Adrenal gland (tissue), 12 donors: ENCODE measurements around the gene NPRL2. TPM values are rescaled to one million over a fixed set of nuclear protein-coding genes. Genes with fewer than 3 reads are reported as not detected.

Source experiments
- DNase-seq, 7 donors: peaks; one replicate each; pipeline ENCODE4 v3.0.0-alpha.2; 2019 to 2020
- H3K27ac ChIP-seq, 5 donors: fragments of 200-600 bp; sonication (generic) in 4 of 5; 1 replicate in 3 of 5; 2 replicates in 2 of 5; pipeline versions ENCODE4 v1.5.1 to v1.8.0; 2016 to 2020; ENCODE audit warnings: mild to moderate bottlenecking in 1 of 5
- H3K27me3 ChIP-seq: fragments of 200-600 bp; 2 replicates; pipeline ENCODE4 v1.8.0; 2021
- H3K36me3 ChIP-seq, 2 donors: fragments of 200-600 bp; replicated peaks in 1 of 2; 1 replicate in 1 of 2; 2 replicates in 1 of 2; pipeline versions ENCODE4 v1.5.1 to v1.8.0; 2018 to 2022
- H3K4me1 ChIP-seq, 2 donors: fragments of 200-600 bp; replicated peaks in 1 of 2; 1 replicate in 1 of 2; 2 replicates in 1 of 2; pipeline versions ENCODE4 v1.5.1 to v1.8.0; 2018 to 2021
- H3K4me3 ChIP-seq, 4 donors: fragments of 200-600 bp; sonication (generic) in 3 of 4; one replicate each; pipeline ENCODE4 v1.5.1; 2016 to 2018
- H3K9me3 ChIP-seq, 3 donors: fragments of 200-600 bp; sonication (generic) in 1 of 3; replicated peaks in 1 of 3; 1 replicate in 2 of 3; 2 replicates in 1 of 3; pipeline versions ENCODE4 v1.5.1 to v1.8.0; 2016 to 2021
- CTCF ChIP-seq, 6 experiments: fragments of 450-650 bp in 4 of 6; fragments of 200-600 bp in 2 of 6; sonication (generic) in 1 of 6; IDR thresholded peaks; 1 replicate in 5 of 6; 2 replicates in 1 of 6; pipeline versions ENCODE4 v1.5.1 to v1.8.0; 2016 to 2021; ENCODE audit warnings: antibody characterized with exemption in 6 of 6, mild to moderate bottlenecking in 2 of 6, moderate library complexity in 1 of 6
- POLR2A ChIP-seq, 2 donors: fragments of 450-650 bp; IDR thresholded peaks; one replicate each; pipeline ENCODE4 v1.6.1; 2017; ENCODE audit warnings: antibody characterized with exemption in 2 of 2, mild to moderate bottlenecking in 2 of 2, moderate library complexity in 1 of 2
- WGBS, 4 donors: extraction: QIAGEN DNeasy Blood & Tissue Kit in 2 of 4; methylation state at CpG; one replicate each; pipeline versions ENCODE4 v1.1.5 to v1.1.7; 2013 to 2017; 5-methylcytosine and 5-hydroxymethylcytosine counted together
- intact Hi-C, 2 donors: fragments of 100-400 bp; cut with DNase I; formaldehyde crosslinking; loops; one replicate each; pipeline versions ENCODE4 v1.14.1 to v1.15.0; 2022 to 2023
- polyA plus RNA-seq, 3 donors: library from polyadenylated mRNA; stranded (reverse); fragments of 200-250 nt in 2 of 3; fragments of 350-450 nt in 1 of 3; fragmentation: Illumina TruSeq in 1 of 3; extraction: RNeasy Lipid Tissue Mini Kit (QIAGEN cat#74804) in 1 of 3; gene quantifications; one replicate each; pipeline ENCODE4 v1.2.3, GENCODE V29; 2013 to 2014
- total RNA-seq, 9 donors: library from RNA; depleted of rRNA in 4 of 9; stranded (reverse); fragments of >200 nt in 4 of 9; fragments of 120-200 nt in 1 of 9; fragmentation: NEBNext Ultra II Directional in 1 of 9; extraction: Animal tissue kit (Norgen Biotek cat#: 25700) in 1 of 9; gene quantifications; one replicate each; pipeline versions ENCODE4 v1.1.0 to v1.2.4, GENCODE V29; 2013 to 2023
- donor health status: healthy with polysubstance abuse.
- donor health status: Bipolar disorder and iron deficiency.
- donor health status: DM: yes; HTN: yes; CAD: no.
- donor health status: DM: no; HTN: no; CAD: no.
- donor health status: DM: no; HTN: no; CAD: no.
- donor health status: DM: yes; HTN: yes; CAD: no.

Gene NPRL2
- total and polyA plus RNA-seq, 12 donors = 16.9 to 57.9 (median 26.3) TPM

DNA sequence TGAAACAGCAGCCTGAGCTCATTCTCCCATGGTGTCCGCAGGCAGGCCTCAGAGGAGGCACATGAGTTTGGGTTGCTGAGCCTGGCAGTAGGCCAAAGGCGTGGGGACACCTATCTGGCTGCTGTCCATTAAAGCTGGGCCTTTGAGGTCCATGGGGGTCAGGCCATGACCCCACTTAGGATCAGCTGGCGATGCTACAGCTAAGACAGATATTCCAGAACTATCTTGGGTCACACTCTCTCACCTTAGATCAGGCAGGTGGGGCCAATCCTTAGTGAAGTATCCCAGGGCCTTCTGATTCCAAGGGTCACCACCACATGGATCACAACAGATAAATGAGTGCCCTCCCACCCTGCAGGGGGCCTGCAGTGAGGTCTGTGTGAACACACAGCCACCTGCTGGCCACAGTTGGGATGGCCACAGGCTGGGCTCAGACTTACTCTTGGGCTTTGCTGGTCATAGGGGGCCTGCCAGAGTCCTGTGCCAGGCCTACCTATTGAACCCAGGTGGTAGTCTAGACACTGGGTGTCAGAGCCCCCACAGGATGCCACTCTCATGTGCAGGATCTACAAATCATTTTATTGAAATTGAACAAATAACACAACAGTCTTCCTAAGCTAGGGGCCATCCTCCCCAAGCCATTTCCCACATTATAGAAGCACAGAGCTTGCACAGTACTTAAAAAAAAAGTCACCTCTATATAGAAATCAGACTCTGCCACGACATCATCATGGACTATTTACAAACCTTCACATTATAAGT, 26.0 kb downstream of the NPRL2 start:
- Histone ChIP-seq H3K4me1 (peaks cover 29 to 60% of the 10 kb centered on the region in 2 donors), H3K9me3 (no peaks in the 10 kb centered on the region), H3K4me3 (no peak overlapping the region), H3K27ac (peak overlapping the region; percentile 14 to 98 (median 94)), H3K36me3 (peaks cover 0 to 21% of the 10 kb centered on the region in 2 donors), H3K27me3 (no peaks in the 10 kb centered on the region)
- intact Hi-C loops = loop anchor here in 1 of 2 donors (5.0 kb wide), 1 partner anchor 52 kb away; no protein-coding TSS in a partner anchor
- WGBS, 4 donors = 8 to 45% (median 37%) methylated on average over 1 to 4 of the region's 4 CpGs
- peak; percentile 77 to 93 (median 85) for TF ChIP-seq CTCF (IDR thresholded peaks at IDR 0.05)
- no peak for TF ChIP-seq POLR2A (IDR thresholded peaks at IDR 0.05)
- peak; percentile 64 to 89 (median 78) for DNase-seq

GRCh38 chr3:50323614-50324199, 26.9 kb downstream of the NPRL2 start:
- Histone ChIP-seq H3K9me3 (no peaks in the 10 kb centered on the region), H3K27me3 (no peaks in the 10 kb centered on the region), H3K27ac (peak overlapping the region; percentile 14 to 98 (median 94)), H3K4me3 (no peak overlapping the region), H3K4me1 (peaks cover 33 to 66% of the 10 kb centered on the region in 2 donors), H3K36me3 (peaks cover 0 to 22% of the 10 kb centered on the region in 2 donors)
- peak in 2 of 6 experiments; percentile 11 to 31 for TF ChIP-seq CTCF (IDR thresholded peaks at IDR 0.05)
- TF ChIP-seq POLR2A (IDR thresholded peaks at IDR 0.05) = no peak
- peak in 6 of 7 donors; percentile 46 to 80 (median 62) for DNase-seq
- intact Hi-C loops = loop anchor here in 1 of 2 donors (5.0 kb wide), 1 partner anchor 51 kb away; no protein-coding TSS in a partner anchor
- WGBS, 4 donors = 33 to 64% (median 51%) methylated on average over 1 to 5 of the region's 5 CpGs

DNA sequence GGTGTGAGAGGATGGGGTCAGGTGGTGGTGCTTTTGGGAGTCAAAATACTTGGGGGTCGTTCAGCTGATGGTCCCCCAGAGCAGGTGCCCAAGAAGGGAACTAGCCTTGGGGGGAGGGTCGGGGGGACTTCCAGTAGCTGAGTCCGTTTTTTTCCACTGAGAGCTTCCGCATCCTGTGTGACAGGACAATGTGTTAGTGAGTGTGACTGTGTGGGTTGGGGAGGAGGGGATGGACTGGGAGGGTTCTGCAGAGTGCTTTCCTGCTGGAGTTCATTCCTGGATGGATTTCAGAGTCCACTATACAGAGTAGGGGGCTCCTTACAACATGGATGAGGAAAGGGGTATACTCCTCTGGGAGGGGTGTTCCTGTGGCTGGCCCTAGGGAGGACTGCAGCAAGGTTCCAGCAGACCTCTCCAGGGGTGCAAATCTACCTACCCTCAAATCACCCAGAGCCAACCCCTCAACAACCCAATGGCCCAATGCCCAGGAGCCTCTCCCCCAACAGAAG, 27.4 kb downstream of the NPRL2 start:
- 24 to 40% (median 36%) methylated on average over 3 to 4 of the region's 4 CpGs for WGBS, 4 donors
- DNase-seq = peak; percentile 48 to 86 (median 67)

More for the DNA sequence above, 27.4 kb downstream of the NPRL2 start:
- Histone ChIP-seq H3K27ac (peak overlapping the region; percentile 35 to 98 (median 94)), H3K4me3 (no peak overlapping the region), H3K27me3 (no peaks in the 10 kb centered on the region), H3K36me3 (peaks cover 0 to 28% of the 10 kb centered on the region in 2 donors), H3K4me1 (peaks cover 39 to 67% of the 10 kb centered on the region in 2 donors), H3K9me3 (no peaks in the 10 kb centered on the region)
- TF ChIP-seq CTCF (IDR thresholded peaks at IDR 0.05) = no peak
- TF ChIP-seq POLR2A (IDR thresholded peaks at IDR 0.05) = no peak
- intact Hi-C loops = loop anchor here in 1 of 2 donors (5.0 kb wide), 1 partner anchor 51 kb away; no protein-coding TSS in a partner anchor
